RWPE2 (cell line): ENCODE measurements around the gene KIN.
A peak's percentile ranks its signal among the peaks of the same experiment; 100 is the strongest.

Experiments used
- ATAC-seq: fragments of 200-7000 bp; cut with Tn5 transposase; 3 replicates; pipeline ENCODE4 v1.9.1; 2021; ENCODE audit warnings: low read depth
- DNase-seq: peaks from one replicate; pipeline ENCODE4 v3.0.0-alpha.2; 2020; ENCODE audit warnings: low spot score
- H3K27ac ChIP-seq: fragments of 450-650 bp; 2 replicates; pipeline ENCODE4 v1.5.1; 2017; ENCODE audit warnings: mild to moderate bottlenecking; ENCODE audit not compliant: poor library complexity, severe bottlenecking
- H3K27me3 ChIP-seq: fragments of 250-450 bp; sonication (Bioruptor Pico); 2 replicates; pipeline ENCODE4 v1.5.1; 2021; ENCODE audit warnings: mild to moderate bottlenecking, moderate library complexity; ENCODE audit not compliant: insufficient read depth, poor library complexity, severe bottlenecking
- H3K36me3 ChIP-seq: fragments of 250-450 bp; sonication (Bioruptor Pico); 2 replicates; pipeline ENCODE4 v1.5.1; 2020; ENCODE audit warnings: low read depth, mild to moderate bottlenecking, moderate library complexity
- H3K4me1 ChIP-seq: fragments of 250-450 bp; sonication (Bioruptor Pico); 2 replicates; pipeline ENCODE4 v1.5.1; 2021; ENCODE audit warnings: mild to moderate bottlenecking, moderate library complexity; ENCODE audit not compliant: insufficient read depth, poor library complexity, severe bottlenecking
- H3K4me3 ChIP-seq: fragments of 250-450 bp; sonication (Bioruptor Pico); 2 replicates; pipeline ENCODE4 v1.5.1; 2021; ENCODE audit warnings: mild to moderate bottlenecking, moderate library complexity; ENCODE audit not compliant: severe bottlenecking
- H3K9me3 ChIP-seq: fragments of 250-450 bp; sonication (Bioruptor Pico); 2 replicates; pipeline ENCODE4 v1.5.1; 2021; ENCODE audit warnings: mild to moderate bottlenecking, moderate library complexity; ENCODE audit not compliant: severe bottlenecking
- CTCF ChIP-seq: fragments of 450-650 bp; IDR thresholded peaks from one replicate; pipeline ENCODE4 v1.5.1; 2017; ENCODE audit warnings: mild to moderate bottlenecking, moderate library complexity; ENCODE audit not compliant: poor library complexity, severe bottlenecking

Gene KIN

GRCh38 chr10:7802606-7803005 lies 14.8 kb upstream of the KIN start:
- Histone ChIP-seq H3K27ac (no peak overlapping the region), H3K4me1 (peaks cover 3% of the 10 kb centered on the region), H3K36me3 (peaks cover 92% of the 10 kb centered on the region), H3K9me3 (no peaks in the 10 kb centered on the region), H3K27me3 (no peaks in the 10 kb centered on the region), H3K4me3 (no peak overlapping the region)
- TF ChIP-seq CTCF = no peak
- no peak for ATAC-seq
- no peak for DNase-seq

DNA sequence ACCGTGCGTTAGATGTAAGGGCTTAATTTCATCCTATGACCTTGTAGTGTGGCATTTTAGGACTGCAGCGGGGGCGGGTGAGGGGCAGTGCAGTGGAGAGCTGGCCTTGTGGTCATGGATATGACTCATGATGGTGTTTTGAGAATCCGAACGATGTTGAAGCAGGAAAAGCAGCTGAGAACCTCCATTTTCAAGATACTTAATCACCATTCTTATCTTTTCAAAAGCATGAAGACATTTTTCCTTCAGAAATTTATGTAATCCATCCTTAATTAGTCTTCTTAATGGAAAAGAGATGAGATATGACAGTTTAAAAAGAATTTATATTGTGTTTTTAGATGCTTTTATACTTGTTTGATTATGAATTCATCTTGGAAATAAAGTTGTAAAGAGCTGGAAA lies 9.8 kb upstream of the KIN start:
- Histone ChIP-seq H3K36me3 (peaks cover 63% of the 10 kb centered on the region), H3K27me3 (no peaks in the 10 kb centered on the region), H3K27ac (no peak overlapping the region), H3K4me1 (peaks cover 8% of the 10 kb centered on the region), H3K9me3 (no peaks in the 10 kb centered on the region), H3K4me3 (no peak overlapping the region)
- ATAC-seq (peak; percentile 70; the same call in 2 of the 3 replicates), DNase-seq (no peak)
- TF ChIP-seq CTCF = no peak

GRCh38 chr10:7795605-7796004 lies 7.8 kb upstream of the KIN start:
- H3K4me3 ChIP-seq = no peak overlapping the region
- H3K36me3 ChIP-seq = peaks cover 52% of the 10 kb centered on the region
- ATAC-seq (no peak), DNase-seq (no peak)
- no peak for TF ChIP-seq CTCF
- peaks cover 8% of the 10 kb centered on the region for H3K4me1 ChIP-seq
- no peaks in the 10 kb centered on the region for H3K9me3 ChIP-seq
- H3K27me3 ChIP-seq = no peaks in the 10 kb centered on the region
- H3K27ac ChIP-seq = no peak overlapping the region

DNA sequence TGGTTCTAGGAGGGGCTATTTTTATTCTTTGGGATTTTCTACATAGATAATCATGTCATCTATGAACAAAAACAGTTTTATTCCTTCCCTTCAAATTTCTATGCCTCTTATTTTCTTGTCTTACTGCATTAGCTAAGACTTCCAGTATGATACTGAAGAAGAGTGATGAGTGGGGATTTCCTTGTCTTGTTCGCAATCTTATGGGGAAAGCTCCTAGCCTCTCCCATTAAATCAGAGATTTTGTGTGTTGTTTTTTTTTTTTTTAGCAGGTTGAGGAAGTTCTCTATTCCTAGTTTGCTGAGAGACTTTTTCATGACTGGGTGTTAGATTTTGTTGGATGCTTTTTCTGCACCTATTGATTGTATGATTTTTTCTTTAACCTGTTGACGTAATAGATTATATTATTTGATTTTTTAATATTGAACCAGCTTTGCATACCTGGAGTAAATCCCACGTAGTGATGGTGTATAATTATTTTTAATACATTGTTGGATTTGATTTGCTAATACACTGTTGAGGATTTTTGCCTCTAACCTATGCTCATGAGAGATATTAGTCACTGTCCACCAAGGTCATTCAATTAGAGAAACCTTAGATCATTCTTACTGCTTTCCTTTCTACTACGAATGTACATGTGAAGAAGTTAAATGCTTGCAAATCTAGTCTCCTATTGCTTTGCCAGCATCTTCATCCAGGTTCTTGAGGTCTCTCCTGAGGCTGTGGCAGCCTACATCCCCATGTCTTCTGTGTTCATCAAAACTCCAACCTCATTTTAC lies 6.6 kb upstream of the KIN start:
- no peak for TF ChIP-seq CTCF
- Histone ChIP-seq H3K4me1 (peaks cover 14% of the 10 kb centered on the region), H3K27ac (no peak overlapping the region), H3K9me3 (no peaks in the 10 kb centered on the region), H3K27me3 (no peaks in the 10 kb centered on the region), H3K36me3 (peaks cover 46% of the 10 kb centered on the region), H3K4me3 (no peak overlapping the region)
- DNase-seq (no peak), ATAC-seq (no peak)

DNA sequence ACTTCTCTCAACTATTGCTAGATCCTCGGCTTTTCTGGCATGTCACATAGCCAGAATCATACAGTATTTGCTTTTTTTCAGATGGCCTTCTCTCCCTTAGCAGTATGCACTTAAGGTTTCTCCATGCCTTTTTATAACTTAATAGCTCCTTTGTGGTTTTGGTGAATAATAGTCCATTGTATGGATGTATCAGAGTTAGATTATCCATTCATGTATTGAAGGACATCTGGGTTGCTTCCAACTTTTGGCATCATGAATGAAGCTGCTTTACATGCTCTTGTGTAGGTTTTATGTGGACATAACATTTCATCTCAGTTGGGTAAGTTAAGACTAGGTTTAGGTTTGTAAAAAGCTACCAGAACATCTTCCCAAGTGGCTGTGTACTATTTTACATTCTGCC lies 4.7 kb upstream of the KIN start:
- no peak for TF ChIP-seq CTCF
- no peak for DNase-seq
- Histone ChIP-seq H3K4me1 (peaks cover 13% of the 10 kb centered on the region), H3K9me3 (no peaks in the 10 kb centered on the region), H3K4me3 (no peak overlapping the region), H3K36me3 (peaks cover 27% of the 10 kb centered on the region), H3K27me3 (no peaks in the 10 kb centered on the region), H3K27ac (no peak overlapping the region)
- ATAC-seq = no peak
